Measurements from ENCODE around the gene TMTC3.
"Not testable (repeated sequence)": the region's sequence is repeated elsewhere in the genome, so short reads cannot be mapped to it uniquely, and the experiment has no call there.

TMTC3 gene

GRCh38 chr12:88167384-88167783 lies 25.3 kb downstream of the TMTC3 start:
- DNase-seq, result no peak

GRCh38 chr12:88172844-88173407 lies 30.8 kb downstream of the TMTC3 start:
- no peak for DNase-seq

GRCh38 chr12:88175544-88175943 lies 33.4 kb downstream of the TMTC3 start:
- no peak for DNase-seq

GRCh38 chr12:88179436-88180014 lies 37.4 kb downstream of the TMTC3 start:
- DNase-seq, result no peak

- DNase-seq, result no peak
Measured at GRCh38 chr12:88181881-88182280, 39.8 kb downstream of the TMTC3 start.

GRCh38 chr12:88182416-88182815 lies 40.3 kb downstream of the TMTC3 start:
- no peak for DNase-seq

GRCh38 chr12:88184196-88184595 lies 42.1 kb downstream of the TMTC3 start:
- DNase-seq, result no peak

GRCh38 chr12:88185279-88185678 lies 43.2 kb downstream of the TMTC3 start:
- DNase-seq, result no peak

GRCh38 chr12:88185988-88186387 lies 43.9 kb downstream of the TMTC3 start:
- no peak for DNase-seq

- no peak for DNase-seq
Measured at GRCh38 chr12:88187571-88187970, 45.5 kb downstream of the TMTC3 start.

GRCh38 chr12:88188180-88188579 lies 46.1 kb downstream of the TMTC3 start:
- no peak for DNase-seq

GRCh38 chr12:88192426-88192825 lies 50.3 kb downstream of the TMTC3 start:
- DNase-seq, result no peak

GRCh38 chr12:88194868-88195267 lies 52.8 kb downstream of the TMTC3 start:
- DNase-seq, result no peak

- DNase-seq, result no peak
Measured at GRCh38 chr12:88200029-88200428, 57.9 kb downstream of the TMTC3 start.

GRCh38 chr12:88202500-88202899 lies 60.4 kb downstream of the TMTC3 start:
- DNase-seq, result no peak

GRCh38 chr12:88206601-88207000 lies 64.5 kb downstream of the TMTC3 start:
- no peak for DNase-seq

- DNase-seq, result no peak
Measured at GRCh38 chr12:88207921-88208620, 66.0 kb downstream of the TMTC3 start.

- no peak for DNase-seq
Measured at GRCh38 chr12:88208661-88209060, 66.6 kb downstream of the TMTC3 start.

- not testable (repeated sequence) for DNase-seq
Measured at GRCh38 chr12:88210311-88210710, 68.2 kb downstream of the TMTC3 start.

GRCh38 chr12:88218293-88218692 lies 76.2 kb downstream of the TMTC3 start:
- DNase-seq, result no peak

- no peak for DNase-seq
Measured at GRCh38 chr12:88219861-88220260, 77.8 kb downstream of the TMTC3 start.

GRCh38 chr12:88223519-88223918 lies 81.4 kb downstream of the TMTC3 start:
- DNase-seq, result no peak

- DNase-seq, result no peak
Measured at GRCh38 chr12:88225776-88226175, 83.7 kb downstream of the TMTC3 start.

GRCh38 chr12:88227263-88227662 lies 85.2 kb downstream of the TMTC3 start:
- DNase-seq, result no peak

- no peak for DNase-seq
Measured at GRCh38 chr12:88227871-88228270, 85.8 kb downstream of the TMTC3 start.
